ENCODE results near the gene GNG7.
"Not testable (repeated sequence)": the region's sequence is repeated elsewhere in the genome, so short reads cannot be mapped to it uniquely, and the experiment has no call there.

GNG7 gene

DNA sequence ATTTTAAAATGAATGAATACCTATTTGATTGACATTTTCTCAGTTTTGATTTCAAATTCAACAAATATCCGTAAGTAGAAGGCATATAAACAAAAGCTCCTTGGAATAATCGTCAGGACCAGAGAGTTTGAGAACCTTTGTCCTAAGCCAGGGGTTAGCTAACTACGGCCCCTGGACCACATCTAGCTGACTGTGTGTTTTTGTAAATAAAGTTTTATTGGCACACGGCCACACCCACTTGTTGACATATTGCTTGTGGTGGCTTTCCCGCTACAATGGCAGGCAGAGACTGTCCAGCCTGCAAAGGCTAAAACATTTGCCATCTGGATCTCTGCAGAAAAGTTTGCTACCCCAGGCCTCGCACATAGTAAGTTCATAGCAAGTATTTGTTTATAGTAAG, 83.4 kb downstream of the GNG7 start:
- DNase-seq (ENCODE audit: low spot score): no peak

DNA sequence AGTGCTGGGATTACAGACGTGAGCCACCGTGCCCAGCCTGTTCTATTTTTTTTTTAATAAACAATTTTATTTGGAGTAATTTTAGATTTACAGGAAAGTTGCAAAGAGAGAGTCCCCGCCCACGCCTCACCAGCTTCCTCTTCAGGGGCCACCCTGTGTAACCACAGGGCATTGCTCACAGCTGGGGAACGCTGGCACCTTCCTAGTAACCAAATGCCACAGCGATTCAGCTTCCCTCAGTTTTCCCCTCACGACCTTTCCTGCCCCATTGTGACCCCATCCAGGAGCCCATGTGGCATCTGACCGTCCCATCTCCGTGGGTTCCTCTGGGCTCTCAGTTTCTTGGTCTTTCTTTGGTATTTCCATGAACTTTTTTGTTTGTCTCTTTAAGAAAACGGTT, 83.9 kb downstream of the GNG7 start:
- peak; percentile 49 for DNase-seq (ENCODE audit: low spot score)

DNA sequence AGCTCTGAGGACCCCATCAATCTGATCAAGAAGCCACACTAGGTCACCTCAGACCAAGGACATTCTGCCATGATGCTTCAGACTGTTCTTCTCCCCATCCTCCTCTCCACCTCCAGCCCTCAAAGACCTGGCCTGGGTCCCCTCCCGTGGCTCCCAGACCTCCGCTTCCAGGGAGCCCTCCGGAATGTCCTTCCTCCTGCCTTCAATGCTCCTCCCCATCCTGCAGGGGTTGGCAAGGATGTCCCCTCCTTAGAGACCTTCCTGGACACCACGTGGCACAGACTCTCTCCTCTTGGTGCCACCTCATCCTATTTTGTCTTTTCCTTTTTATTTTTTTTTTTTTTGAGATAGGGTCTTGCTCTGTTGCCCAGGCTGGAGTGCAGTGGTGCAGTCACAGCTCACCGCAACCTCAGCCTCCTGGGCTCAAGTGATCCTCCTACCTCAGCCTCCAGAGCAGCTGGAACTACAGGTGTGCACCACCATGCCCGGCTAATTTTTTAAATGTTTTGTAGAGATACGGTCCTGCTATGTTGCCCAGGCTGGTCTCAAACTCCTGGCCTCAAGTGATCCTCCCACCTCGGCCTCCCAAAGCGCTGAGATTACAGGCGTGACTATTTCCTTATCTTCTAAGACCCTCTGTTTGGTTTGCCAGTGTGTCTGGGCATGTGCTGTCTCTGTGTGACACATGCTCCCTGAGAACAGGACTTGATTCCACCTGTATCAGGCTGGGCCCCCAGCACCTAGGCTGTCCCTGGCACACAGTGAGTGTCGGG, 84.9 kb downstream of the GNG7 start:
- DNase-seq (ENCODE audit: low spot score): no peak

DNA sequence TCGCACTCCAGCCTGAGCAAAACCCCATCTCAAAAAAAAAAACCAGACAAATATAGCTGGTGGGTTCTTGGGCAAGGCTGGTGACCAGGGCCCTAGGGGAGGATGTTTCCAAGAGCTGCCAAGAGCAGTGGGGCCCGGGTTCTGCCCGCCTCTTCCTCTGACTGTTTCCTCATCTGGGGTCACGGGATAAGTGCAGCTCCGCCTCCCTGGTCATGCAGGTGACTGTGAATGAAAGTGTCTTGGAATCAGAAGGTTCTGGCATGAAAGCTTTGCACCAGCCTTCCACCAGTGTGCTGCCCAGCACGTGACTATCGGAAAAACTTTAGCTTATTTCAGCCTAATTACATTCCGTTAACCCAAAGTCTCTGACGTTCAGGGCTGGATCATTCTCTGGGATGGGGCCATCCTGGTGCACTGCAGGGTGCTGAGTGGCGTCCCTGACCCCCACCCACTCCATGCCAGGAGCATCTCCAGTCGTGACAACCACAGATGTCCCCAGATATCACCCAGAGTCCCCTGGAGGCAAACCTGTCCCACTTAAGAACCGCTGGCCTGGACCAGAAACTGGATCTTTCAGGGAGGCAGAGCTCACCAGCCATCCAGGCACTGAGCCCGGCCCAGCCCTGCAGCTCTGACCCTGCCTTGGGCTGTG, 85.6 kb downstream of the GNG7 start:
- DNase-seq (ENCODE audit: low spot score): no peak

DNA sequence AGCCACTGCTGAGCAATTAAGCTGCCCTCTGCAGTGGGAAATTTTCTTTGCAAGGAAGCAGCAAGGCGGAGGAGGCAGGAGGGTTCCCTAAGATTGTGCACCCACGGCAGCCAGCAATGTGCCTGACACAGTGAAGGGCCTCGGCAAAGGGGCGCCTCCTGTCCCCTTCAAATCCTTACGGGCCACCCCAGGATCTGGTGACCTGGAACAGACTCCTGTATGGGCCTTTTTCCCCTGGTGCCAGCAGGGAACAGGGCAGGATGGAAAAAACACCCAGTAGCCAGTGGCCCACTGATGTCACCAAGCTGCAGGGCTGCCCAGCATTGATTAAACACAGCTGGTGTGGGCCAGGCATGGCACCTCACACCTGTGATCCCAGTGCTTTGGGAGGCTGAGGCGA, 86.7 kb downstream of the GNG7 start:
- DNase-seq (ENCODE audit: low spot score): no peak

DNA sequence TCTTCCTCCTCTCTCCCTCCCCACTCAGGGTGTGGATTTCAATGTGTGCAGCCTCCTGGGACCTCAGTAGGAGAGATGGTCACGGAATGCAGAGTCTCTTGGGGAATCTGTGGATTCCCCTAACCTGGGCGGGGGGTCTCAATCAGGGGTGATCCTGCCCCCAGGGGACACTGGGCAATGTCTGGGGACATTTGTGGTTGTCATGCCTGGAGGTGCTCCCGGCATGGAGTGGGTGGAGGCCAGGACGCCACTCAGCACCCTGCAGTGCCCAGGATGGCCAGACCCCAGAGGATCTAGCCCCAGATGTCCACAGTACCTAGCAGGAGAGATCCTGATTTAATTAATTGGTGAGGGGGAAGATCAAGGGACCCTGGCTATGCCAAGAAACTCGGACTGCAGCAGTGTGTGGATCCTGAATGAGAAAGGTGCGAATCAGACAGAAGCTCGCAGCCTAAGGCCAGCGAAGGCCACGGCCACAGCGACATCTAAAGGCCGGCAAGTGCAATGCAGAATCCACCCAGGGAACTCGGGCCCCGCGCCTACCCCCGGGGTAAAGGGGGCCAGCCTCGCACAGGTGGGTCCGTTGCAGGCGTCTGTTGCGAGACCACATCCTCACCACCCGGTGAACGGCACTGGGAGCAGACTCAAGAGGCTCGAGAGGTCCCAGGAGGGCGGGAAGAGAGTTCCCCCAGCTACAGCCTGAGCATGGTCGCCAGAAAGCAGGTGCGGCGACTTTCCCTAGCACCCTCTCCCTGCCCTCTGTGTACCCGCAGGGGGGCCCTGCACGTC, 88.8 kb downstream of the GNG7 start:
- DNase-seq (ENCODE audit: low spot score): peak; percentile 80

DNA sequence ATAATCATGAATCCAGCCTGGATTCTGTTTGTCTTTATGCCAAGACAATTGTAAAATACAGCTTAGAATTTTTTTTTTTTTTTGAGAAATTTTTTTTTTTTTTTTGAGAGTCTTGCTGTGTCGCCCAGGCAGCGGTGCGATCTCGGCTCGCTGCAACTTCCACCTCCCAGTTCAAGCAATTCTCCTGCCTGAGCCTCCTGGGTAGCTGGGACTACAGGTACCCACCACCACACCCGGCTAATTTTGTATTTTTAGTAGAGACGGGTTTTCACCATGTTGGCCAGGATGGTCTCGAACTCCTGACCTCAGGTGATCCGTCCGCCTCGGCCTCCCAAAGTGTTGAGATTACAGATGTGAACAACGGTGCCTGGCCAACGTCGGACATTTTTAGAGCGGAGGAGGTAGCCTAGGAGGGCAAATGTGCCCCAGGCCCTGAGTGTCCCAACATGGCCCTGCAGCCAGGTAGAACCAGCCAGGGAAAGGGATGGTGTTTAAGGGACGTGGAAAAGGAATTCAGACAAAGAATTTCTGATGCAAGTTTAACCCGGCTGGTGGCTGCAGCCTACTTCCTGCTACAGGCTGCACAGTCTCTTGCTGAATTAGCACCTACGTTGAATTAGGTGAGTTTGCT, 89.8 kb downstream of the GNG7 start:
- DNase-seq (ENCODE audit: low spot score): no peak

DNA sequence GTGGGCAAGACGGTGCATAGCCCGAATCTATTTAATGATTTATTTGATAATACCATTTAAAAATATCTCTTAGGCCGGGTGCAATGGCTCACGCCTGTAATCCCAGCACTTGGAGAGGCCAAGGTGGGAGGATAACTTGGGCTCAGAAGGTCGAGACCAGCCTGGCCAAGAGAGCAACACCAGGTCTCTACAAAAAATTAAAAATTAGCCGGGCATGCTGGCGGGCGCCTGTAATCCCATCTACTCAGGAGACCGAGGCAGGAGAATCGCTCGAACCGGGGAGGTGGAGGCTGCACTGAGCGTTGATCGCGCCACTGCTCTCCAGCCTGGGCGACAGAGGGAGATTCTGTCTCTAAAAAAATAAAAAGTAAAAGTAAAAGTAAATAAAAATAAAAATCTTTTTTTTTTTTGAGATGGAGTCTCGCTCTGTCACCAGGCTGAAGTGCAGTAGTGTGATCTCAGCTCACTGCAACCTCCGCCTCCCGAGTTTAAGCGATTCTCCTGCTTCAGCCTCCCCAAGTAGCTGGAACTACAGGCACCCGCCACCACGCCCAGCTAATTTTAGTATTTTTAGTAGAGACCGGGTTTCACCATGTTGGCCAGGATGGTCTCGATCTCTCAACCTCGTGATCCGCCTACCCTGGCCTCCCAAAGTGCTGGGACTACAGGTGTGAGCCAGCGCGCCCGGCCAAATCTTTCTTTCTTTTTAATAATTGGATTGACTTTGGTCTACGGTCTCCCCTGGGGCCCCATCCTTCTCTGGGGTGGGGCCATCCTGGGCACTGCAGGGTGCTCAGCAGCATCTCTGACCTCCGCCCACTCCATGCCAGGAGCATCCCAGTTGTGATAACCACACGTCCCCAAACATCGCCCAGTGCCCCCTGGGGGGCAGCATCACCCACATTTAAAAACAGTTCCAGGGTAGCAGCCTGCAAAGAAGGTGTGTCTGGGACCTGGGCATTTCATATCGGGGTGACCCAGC, 90.7 kb downstream of the GNG7 start:
- no peak for DNase-seq (ENCODE audit: low spot score)

DNA sequence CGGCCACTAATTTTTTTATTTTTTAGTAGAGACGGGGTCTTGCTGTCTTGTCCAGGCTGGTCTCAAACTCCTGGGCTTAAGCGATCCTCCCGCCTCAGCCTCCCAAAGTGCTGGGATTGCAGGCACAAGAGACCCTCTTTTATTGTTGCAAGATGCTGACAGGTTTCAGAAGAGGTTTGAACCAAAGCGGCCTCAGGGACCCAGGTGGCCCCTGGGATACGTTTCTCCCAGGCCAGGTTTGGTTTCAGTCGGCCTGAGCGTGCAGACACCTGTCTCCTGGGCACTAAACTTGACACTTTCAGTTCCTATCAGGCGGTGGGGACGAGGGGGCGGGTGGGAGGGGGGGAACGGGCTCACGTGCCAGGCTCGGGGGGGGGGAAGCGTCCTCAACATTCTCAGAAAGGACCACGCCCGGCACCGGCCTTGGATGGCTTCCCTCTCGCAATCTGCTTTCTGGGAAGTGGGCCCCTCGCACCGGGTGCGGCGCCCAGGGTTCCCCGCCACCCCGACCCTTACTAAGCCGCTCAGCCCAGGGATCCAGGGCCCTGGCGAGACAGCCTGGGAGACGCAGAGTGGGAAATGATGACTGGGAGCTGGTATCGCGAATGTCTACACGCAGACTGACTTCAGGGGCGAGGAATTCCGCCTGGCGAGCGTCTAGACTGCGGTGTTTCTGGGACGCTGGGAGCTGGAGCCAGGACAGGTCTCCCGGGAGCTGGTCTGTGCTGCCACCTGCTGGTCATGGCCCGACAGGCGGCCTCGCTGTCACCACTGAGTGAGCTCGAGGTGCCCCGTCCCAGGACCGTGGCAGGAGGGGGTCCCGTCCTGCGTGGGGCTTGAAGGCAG, 91.6 kb downstream of the GNG7 start:
- peak; percentile 94 for DNase-seq (ENCODE audit: low spot score)

DNA sequence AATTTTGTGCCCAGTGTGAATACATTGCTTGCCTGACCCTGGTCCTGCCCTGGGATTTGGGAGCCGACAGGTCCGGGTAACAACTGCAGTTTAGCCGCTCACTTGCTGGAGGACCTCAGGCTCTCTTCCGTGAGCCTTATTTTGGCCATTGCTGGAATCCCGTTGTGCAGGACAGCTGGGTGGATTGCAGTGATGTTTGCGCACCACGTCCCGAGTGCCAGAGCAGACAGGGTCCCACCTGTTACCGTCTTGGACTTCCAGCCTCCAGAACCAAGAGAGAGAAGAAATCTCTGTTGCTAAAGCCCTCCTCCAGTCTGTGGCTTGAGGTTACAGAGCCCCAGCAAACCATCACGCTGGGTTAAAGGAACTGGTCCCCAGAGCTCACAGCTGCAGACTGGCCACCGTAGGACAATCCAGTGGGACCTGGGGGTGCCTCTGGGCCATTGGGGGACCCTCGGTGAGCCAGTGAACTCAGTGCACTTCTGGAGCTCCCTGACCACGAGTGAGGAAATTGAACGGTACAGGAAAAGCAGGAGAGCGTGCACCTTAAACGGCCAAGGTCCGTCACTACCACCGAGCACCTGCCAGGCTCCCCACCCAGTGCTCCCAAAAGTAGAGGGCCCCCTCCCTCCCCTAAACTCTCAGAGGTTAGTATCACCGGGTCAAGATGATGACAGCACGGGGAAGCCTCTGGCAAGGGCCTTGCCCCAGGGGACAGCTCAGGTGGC, 92.9 kb downstream of the GNG7 start:
- DNase-seq (ENCODE audit: low spot score): no peak

DNA sequence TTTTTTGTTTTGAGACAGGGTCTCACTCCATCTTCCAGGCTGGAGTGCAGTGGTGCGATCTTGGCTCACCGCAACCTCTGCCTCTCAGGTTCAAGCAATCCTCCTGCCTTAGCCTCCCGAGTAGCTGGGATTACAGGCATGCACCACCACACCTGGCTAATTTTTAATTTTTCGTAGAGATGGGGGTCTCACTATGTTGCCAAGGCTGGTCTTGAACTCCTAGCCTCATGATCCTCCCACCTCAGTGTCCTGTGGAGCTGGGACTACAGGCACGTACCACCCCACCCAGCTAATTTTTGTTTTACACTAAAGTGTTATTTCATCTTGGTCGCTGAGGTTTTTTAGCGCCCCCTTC, 93.5 kb downstream of the GNG7 start:
- DNase-seq (ENCODE audit: low spot score): not testable (repeated sequence)

DNA sequence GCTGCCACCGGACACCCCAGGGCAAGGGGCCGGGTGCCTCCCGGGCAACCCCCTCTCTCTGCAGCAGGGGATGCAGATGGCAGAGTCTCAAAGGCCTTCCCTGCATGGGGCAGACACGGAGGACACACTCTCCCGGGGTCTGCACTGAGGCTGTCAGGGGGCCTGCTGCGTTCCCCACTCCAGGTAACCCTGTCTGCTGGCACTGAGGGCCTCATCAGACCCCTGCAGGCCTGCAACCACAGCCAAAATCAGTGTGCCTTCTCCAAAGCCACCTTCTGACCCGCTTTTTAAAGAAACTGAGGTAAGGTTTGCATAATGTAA, 93.9 kb downstream of the GNG7 start:
- no peak for DNase-seq (ENCODE audit: low spot score)

DNA sequence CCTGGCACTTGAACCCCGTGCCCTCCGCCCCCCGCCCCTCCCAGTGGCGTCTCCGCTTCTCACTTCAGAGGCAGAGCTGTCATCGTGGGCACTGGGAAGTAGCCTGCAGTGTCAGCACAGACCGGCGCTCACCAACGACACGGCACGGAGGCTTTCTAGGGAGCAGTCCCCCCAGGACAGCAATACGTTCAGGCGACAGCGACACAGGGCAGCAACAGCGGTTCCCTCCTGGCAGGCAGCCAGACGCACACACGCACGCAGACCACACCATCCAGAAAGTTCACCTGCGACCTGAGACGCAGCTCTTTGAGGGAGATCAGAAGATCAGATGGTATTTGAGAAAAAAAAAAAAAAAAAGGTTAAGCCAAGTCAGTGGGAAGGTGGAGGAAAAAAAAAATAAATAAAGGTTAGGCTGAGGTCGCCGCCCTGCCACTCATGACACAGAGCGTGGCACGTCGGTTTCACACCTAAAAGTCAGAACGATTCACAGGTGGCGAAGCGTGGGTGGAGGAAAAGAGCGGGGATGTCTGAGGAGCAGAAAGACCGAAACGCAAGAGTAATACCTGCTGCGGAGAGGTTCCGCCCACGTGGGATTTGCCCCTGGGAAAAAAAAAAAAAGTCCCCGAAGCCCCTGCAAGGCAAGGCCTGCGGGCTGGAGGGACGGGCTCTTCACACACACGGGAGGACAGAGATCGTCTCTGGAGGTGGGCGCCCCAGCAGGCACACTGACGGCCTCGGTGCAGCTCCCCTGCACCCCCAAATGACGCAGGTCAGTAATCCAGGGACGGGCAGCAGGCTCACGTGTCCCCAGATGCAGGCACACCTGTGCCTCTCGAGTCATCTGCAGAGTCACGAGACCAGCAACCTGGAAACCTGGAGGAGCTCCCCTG, 94.5 kb downstream of the GNG7 start:
- DNase-seq (ENCODE audit: low spot score): no peak

DNA sequence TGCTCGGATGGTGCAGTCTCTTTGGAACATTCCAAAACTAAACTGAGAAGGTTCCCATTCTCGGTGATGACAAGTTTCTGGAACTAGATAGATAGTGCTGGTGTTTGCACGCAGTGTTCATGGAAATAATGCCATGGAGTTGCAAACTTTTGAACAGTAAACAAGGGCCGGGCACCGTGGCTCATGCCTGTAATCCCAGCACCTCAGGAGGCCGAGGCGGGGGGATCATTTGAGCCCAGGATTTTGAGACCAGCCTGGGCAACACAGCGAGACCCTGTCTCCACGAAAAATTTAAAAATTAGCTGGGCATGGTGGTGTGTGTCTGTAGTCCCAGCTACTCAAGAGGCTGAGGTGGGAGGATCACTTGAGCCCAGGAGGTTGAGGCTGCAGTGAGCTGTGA, 95.7 kb downstream of the GNG7 start:
- not testable (repeated sequence) for DNase-seq (ENCODE audit: low spot score)

DNA sequence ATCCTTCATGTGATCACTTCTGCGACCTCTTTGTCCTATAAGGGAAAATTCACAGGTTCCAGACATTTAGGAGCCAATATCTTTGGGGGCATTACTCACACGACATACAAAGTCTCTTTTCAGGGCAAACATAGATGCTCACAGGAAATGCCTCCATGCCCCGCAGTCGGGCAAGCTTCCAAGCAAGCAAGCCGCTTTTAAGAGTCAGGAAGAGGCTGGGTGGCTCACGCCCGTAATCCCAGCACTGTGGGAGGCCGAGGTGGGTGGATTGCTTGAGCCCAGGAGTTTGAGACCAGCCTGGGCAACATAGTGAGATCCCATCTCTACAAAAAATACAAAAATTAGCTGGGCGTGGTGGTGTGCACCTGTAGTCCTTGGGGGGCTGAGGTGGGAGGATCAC, 96.6 kb downstream of the GNG7 start:
- DNase-seq (ENCODE audit: low spot score): not testable (repeated sequence)

DNA sequence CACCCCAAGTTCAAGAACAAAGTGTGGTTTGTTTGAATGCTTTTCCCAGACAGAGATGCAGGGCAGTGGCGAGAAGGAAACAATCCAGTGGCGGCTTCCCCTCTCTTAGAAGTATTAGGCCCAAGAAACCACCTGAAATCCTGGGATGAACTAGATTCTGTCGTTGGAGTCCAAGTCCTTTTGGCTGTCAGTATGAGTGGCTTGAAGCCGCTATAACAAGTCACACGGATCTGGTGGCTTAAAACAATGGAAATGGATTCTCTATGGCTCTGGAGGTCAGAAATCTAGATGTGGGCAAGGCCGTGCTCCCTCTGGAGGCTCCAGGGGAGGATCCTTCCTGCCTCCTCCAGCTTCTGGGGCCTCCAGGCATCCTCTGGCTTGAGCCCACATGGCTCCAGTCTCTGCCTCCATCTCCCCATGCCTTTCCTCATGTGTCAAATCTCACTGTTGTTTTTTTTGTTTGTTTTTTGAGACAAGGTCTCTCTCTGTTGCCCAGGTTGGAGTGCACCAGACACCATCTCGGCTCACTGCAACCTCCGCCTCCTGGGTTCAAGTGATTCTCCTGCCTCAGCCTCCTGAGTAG, 97.7 kb downstream of the GNG7 start:
- no peak for DNase-seq (ENCODE audit: low spot score)

DNA sequence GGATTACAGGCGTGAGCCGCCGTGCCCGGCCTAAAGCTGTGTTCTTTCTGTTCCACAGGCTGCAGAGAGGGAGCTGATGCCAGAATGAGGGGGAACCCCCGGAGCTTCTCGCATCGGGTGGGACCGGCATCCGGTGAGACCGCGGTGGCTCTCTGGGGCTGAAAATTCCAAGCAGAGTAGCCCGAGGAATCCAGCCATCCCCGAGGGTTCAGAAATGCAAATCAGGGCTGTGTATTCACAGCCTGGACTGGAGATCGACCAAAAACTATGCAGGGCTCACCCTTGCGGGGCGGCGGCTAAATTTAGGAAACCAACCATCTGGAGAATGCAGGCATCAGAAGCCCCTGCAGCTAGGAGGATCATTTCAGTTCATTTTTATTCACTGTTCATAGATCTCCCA, 99.2 kb downstream of the GNG7 start:
- DNase-seq (ENCODE audit: low spot score): peak; percentile 85

DNA sequence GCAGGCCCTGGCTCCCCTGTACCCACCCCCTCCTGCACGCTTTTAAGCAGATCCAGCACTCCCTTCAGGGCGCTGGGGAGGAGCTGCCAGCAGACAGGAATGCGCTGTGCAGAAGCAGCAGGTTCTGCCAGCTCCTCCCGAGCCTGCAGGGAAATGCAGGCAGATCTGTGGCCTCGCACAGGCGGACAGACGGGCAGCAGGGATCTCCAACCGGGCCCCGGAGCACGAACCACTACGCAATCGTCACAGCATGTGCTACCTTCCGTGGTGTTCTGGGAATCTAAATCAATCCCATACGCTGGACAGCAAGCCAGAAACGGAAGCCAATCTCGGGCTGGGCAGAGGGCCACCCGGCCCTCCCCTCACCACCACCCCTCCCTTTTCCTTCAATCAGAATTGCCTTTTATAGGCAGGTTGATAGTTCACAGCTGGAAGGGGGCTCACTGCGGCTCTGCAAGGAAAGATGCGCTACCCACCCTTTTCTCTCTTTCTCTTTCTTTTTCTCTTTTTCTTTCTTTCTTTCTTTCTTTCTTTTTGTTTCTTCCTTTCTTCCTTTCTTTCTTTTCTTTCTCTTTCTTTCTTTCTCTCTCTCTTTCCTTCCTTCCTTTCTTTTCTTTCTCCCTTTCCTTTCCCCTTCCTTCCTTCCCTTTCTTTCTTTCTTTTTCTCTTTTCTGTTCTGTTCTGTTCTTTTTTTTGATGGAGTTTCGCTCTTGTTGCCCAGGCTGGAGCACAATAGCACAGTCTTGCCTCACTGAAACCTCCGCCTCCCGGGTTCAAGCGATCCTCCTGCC, 99.9 kb downstream of the GNG7 start:
- peak; percentile 92 for DNase-seq (ENCODE audit: low spot score)
